OCI-LY7 (cell line): ENCODE results near the gene LYZ.

ENCODE experiments used
- EZH2phosphoT487 ChIP-seq: fragments of 200-600 bp; sonication (generic); IDR thresholded peaks from 2 replicates; pipeline ENCODE4 v1.6.1; 2018; ENCODE audit warnings: low read depth, borderline replicate concordance, mild to moderate bottlenecking, mixed run types, antibody characterized with exemption, low read length, moderate library complexity, mixed read lengths
- TF ChIP-seq, protein P1 (sequence below): fragments of 200-600 bp; sonication (generic); conservative IDR thresholded peaks from 2 replicates; pipeline ENCODE4 v1.5.1; 2014; ENCODE audit warnings: mild to moderate bottlenecking, antibody characterized with exemption, low read length, moderate library complexity, mixed read lengths

DNA sequence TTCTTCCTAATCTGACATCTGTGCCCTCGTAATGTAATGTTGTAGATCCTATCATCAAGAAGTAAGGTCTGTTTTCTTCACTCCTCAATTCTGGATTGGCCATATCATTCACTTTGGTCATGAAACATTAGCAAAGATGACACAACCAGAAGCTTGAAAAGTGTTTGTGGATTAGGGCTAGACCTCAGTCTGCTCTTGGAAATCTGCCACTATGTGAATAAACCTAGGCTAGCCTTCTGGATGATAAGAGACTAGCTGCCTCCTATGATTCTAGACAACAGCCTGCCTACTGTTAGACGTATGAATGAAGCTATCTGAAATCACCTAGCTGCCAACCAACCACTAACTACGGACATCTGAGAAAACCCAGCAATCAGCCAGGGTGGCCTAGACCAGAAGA, 38.7 kb upstream of the LYZ start:
- TF ChIP-seq, protein P1, sequence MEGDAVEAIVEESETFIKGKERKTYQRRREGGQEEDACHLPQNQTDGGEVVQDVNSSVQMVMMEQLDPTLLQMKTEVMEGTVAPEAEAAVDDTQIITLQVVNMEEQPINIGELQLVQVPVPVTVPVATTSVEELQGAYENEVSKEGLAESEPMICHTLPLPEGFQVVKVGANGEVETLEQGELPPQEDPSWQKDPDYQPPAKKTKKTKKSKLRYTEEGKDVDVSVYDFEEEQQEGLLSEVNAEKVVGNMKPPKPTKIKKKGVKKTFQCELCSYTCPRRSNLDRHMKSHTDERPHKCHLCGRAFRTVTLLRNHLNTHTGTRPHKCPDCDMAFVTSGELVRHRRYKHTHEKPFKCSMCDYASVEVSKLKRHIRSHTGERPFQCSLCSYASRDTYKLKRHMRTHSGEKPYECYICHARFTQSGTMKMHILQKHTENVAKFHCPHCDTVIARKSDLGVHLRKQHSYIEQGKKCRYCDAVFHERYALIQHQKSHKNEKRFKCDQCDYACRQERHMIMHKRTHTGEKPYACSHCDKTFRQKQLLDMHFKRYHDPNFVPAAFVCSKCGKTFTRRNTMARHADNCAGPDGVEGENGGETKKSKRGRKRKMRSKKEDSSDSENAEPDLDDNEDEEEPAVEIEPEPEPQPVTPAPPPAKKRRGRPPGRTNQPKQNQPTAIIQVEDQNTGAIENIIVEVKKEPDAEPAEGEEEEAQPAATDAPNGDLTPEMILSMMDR: no peak
- no peak for TF ChIP-seq EZH2phosphoT487
